GM21786 (cell line): ENCODE measurements around the gene KBTBD13.

Experiments used
- ATAC-seq: cut with Tn5 transposase; IDR thresholded peaks from one replicate; pipeline ENCODE4 v1.9.1; 2021; ENCODE audit not compliant: unreplicated experiment

The KBTBD13 gene

GRCh38 chr15:65050270-65050669 lies 26.3 kb upstream of the KBTBD13 start:
- no peak for ATAC-seq

GRCh38 chr15:65051266-65051665 lies 25.3 kb upstream of the KBTBD13 start:
- no peak for ATAC-seq

DNA sequence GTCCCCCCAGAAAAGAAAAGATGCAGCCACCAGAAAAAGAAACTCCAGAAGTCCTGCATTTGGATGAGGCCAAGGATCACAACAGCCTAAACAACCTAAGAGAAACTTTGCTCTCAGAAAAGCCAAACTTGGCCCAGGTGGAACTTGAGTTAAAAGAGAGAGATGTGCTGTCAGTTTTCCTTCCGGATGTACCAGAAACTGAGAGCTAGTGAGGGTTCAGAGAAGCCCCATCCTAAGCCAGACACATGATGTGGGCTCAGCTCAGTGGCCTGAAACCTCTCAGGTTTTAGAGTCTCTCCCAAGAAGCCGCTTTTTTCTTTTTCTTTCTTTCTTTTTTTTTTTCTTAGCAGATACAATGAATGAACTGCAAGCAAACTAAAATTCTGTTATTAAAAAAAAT lies 23.6 kb upstream of the KBTBD13 start:
- ATAC-seq: no peak

- ATAC-seq: no peak
These were observed 22.0 kb upstream of the KBTBD13 start for GRCh38 chr15:65054333-65055200.

- no peak for ATAC-seq
These were observed 21.2 kb upstream of the KBTBD13 start for GRCh38 chr15:65055201-65055870.

- ATAC-seq: no peak
These were observed 20.4 kb upstream of the KBTBD13 start for GRCh38 chr15:65056106-65056505.

DNA sequence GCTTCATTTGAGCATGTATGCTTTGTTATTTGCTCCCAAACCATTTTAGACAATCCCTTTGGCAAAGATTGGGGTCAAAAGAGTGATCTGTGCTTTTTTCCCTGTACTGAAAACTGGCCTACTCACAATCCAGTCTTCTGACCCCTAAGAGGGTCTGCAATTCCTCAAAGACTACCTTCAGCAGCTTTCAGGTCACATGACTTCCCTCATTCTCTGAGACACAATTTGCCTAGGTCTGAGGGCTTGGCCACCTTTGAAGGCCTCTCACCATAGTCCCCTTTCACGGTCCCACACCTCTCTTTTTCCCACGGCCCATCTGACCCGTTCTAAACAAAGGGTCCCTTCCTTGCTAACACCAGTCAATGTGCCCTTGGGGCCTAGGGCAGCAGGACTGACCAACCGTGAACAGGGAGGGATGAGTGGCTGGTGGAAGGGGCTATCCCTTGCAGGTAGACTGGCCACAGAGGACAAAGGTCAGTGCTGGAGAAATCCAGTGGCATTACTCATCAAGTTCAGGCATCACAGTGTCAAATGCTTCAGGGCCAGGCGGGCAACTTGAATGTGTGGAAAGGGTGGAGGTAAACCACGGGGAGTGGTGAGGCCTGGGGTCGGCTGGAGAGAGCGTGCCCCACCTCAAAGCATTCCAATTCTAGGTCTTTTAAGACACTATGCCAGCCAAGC lies 19.5 kb upstream of the KBTBD13 start:
- ATAC-seq: no peak

- ATAC-seq: no peak
These were observed 19.0 kb upstream of the KBTBD13 start for GRCh38 chr15:65057549-65057940.

- no peak for ATAC-seq
These were observed 17.9 kb upstream of the KBTBD13 start for GRCh38 chr15:65058394-65059368.

GRCh38 chr15:65059369-65059750 lies 17.2 kb upstream of the KBTBD13 start:
- ATAC-seq: no peak

- ATAC-seq: no peak
These were observed 16.5 kb upstream of the KBTBD13 start for GRCh38 chr15:65059931-65060596.

- ATAC-seq: no peak
These were observed 15.7 kb upstream of the KBTBD13 start for GRCh38 chr15:65060641-65061397.

DNA sequence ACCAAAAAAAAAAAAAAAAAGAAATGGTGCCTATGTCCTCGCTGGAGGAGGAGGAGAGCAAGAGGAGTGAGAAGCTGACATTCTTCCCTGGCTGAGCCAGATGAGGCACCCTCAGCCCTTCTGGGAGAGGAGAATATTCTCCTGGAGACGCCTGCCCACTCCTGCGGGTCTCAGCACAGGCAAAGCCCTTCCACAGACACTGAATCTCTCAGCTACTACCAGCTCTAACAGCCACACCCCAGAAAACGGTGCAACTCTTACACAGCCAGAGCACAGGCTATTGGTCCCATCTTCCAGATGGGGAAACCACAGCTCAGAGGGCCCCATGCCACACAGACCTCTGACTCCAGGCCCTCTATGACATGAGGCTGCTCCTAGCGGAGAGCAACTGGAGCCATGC lies 14.5 kb upstream of the KBTBD13 start:
- ATAC-seq: no peak

- no peak for ATAC-seq
These were observed 13.8 kb upstream of the KBTBD13 start for GRCh38 chr15:65062726-65063125.

DNA sequence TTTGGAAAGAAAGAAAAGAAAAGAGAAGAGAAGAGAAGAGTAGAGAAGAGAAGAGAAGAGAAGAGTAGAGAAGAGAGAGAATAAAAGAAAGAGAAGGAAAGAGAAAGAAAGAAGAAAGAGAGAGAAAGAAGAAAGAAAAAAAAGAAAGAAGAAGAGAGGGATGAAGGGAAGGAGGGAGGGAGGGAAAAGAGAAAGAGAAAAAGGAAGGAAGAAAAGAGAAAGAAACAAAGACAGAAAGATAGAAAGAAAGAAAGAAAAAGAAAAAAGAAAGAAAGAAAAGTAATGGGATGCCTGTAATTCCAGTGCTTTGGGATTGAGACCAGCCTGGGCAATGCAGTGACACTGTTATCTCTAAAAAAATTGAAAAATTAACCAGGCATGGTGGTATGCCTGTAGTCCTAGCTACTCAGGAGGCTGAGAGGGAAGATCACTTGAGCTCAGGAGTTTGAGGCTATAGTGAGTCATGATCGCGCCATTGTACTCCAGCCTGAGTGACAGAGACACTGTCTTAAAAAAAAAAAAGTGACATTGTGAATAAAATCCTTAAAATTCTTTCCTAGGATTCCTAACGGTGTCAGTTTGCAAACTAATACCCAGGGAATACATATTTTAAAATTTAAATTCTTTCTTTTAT lies 10.4 kb upstream of the KBTBD13 start:
- ATAC-seq: no peak

- ATAC-seq: no peak
These were observed 9.8 kb upstream of the KBTBD13 start for GRCh38 chr15:65066635-65067316.

DNA sequence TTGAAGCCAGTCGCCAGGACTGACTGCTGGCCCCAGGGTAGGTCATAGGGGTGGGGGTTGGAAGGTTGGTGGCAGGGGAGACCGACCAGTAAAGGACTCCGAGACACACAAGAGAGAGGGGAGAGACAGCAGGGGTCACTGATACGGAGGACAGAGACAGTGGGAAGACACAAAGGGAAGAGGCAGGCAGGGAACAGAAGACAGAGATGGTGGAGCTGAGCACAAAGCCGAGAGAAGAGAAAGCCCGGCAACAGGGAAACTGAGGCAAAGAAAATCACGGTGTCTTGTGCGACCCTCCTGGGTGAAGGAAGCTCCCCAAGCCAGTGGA lies 9.3 kb upstream of the KBTBD13 start:
- no peak for ATAC-seq

DNA sequence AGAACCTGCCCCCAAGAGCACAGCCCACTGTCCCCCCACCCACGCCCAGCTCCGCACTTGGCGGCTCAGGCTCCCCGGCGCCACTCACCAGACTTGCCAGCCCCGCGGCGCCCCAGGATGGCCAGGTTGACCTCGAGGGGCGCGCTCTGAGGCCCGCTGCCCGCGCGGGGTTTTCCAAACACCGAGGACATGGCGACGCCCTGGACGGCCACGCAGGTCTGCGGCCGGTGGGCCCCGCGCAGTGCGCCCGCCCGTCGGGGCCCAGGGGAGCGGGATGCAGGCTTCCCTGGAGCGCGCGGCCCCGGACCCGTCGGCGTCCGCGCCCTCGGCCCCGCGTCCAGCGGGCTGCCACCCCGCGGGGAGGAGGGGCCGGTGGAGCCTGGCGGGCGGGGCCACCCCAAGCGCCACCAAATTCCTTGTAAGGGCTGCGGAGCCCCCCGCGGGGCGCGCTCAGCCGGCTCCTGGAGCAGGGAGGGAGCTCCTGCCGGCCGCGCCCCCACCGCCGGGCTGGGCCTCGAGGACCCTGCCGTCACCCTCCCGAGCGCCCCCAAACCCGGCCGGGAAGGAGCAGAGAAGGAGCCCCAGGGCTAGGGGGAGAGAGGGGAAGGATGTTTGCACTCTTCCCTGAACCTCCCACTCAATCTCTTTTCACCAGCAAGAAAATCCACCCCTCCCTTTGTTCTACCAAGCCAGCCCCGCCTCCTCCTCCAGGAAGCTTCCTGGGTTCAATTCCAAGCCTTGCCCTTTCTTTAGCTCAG lies 8.7 kb upstream of the KBTBD13 start, which contains the start of gene RASL12:
TSS of gene RASL12 (minus strand) at position 347 of the 758 bp plus-strand sequence. CDS start at position 191, 156 bp downstream.
- ATAC-seq: no peak
